ENCODE measurements around the gene ZFHX2. TPM values are rescaled to one million over a fixed set of nuclear protein-coding genes. Genes with fewer than 3 reads are reported as not detected.
A peak's percentile ranks its signal among the peaks of the same experiment; 100 is the strongest.

The ZFHX2 gene
- total RNA-seq, 5 donors from 2014 or later (not counting 1 experiment from before 2014, with no cell fraction given), result 0.15 to 1.3 (median 0.44) TPM

- Histone ChIP-seq H3K27ac (ENCODE audit: low read length) (no peak overlapping the region), H3K4me3 (ENCODE audit: control insufficient read depth in 1 of 2, extremely low read depth in 1 of 2, low read length in 1 of 2) (no peak overlapping the region), H3K27me3 (replicated peaks in 1 of 2; ENCODE audit: control insufficient read depth in 2 of 2, extremely low read depth in 1 of 2, insufficient read depth in 2 of 2, low read length in 1 of 2) (no peaks in the 10 kb centered on the region), H3K9me3 (no peaks in the 10 kb centered on the region), H3K36me3 (ENCODE audit: control insufficient read depth in 2 of 2, extremely low read depth in 1 of 2, insufficient read depth in 1 of 2, low read length in 1 of 2) (peaks cover 0 to 3% of the 10 kb centered on the region in 2 donors), H3K4me1 (ENCODE audit: control insufficient read depth in 1 of 2, extremely low read depth in 1 of 2, insufficient read depth in 2 of 2, low read length in 2 of 2) (peaks cover 2 to 14% of the 10 kb centered on the region in 2 experiments)
- POLR2A ChIA-PET, result no interaction called here
- Mint-ChIP-seq H3K4me1 (peaks cover 9 to 18% (median 11%) of the 10 kb centered on the region in 3 donors), H3K36me3 (peaks cover 15% of the 10 kb centered on the region), H3K27ac (no peak overlapping the region), H3K27me3 (no peaks in the 10 kb centered on the region), H3K4me3 (peak overlapping the region in 1 of 3 donors; percentile 64), H3K9me3 (no peaks in the 10 kb centered on the region)
- CTCF ChIA-PET, result no interaction called here
- DNase-seq, result no peak
- ATAC-seq (replicated peaks in 1 of 4), result no peak
- 88% methylated on average over 20 of the region's 25 CpGs for WGBS (ENCODE audit: insufficient coverage)
Measured at GRCh38 chr14:23513005-23513817, 38.4 kb downstream of the ZFHX2 start.

GRCh38 chr14:23512156-23512555, 39.4 kb downstream of the ZFHX2 start:
- peaks cover 9 to 18% (median 11%) of the 10 kb centered on the region in 3 donors for H3K4me1 Mint-ChIP-seq
- no peaks in the 10 kb centered on the region for H3K27me3 ChIP-seq (replicated peaks in 1 of 2; ENCODE audit: control insufficient read depth in 2 of 2, extremely low read depth in 1 of 2, insufficient read depth in 2 of 2, low read length in 1 of 2)
- no peaks in the 10 kb centered on the region for H3K9me3 ChIP-seq
- peaks cover 0 to 3% of the 10 kb centered on the region in 2 donors for H3K36me3 ChIP-seq (ENCODE audit: control insufficient read depth in 2 of 2, extremely low read depth in 1 of 2, insufficient read depth in 1 of 2, low read length in 1 of 2)
- H3K4me3 ChIP-seq (ENCODE audit: control insufficient read depth in 1 of 2, extremely low read depth in 1 of 2, low read length in 1 of 2), result peak overlapping the region; percentile 14 to 34
- ChIA-PET POLR2A (no interaction called here), CTCF (interaction anchor here (0.6 to 1.0 kb wide), 3 partner anchors 23 to 769 kb away, joined by 3 to 6 read pairs (median 5); no protein-coding TSS in a partner anchor)
- WGBS (ENCODE audit: insufficient coverage), result no CpG with 5 or more reads among the region's 13 CpGs
- peaks cover 2 to 14% of the 10 kb centered on the region in 2 experiments for H3K4me1 ChIP-seq (ENCODE audit: control insufficient read depth in 1 of 2, extremely low read depth in 1 of 2, insufficient read depth in 2 of 2, low read length in 2 of 2)
- H3K27me3 Mint-ChIP-seq, result no peaks in the 10 kb centered on the region
- H3K27ac Mint-ChIP-seq, result peak overlapping the region; percentile 9 to 62
- no peaks in the 10 kb centered on the region for H3K9me3 Mint-ChIP-seq
- DNase-seq (peak in 23 of 35 experiments; percentile 2 to 38 (median 15)), ATAC-seq (replicated peaks in 1 of 4) (peak in 3 of 4 experiments; percentile 46 to 79 (median 61))
- peak overlapping the region; percentile 64 to 76 (median 74) for H3K4me3 Mint-ChIP-seq
- H3K36me3 Mint-ChIP-seq, result peaks cover 18% of the 10 kb centered on the region
- no peak overlapping the region for H3K27ac ChIP-seq (ENCODE audit: low read length)

- Mint-ChIP-seq H3K4me1 (no peaks in the 10 kb centered on the region), H3K4me3 (no peak overlapping the region), H3K9me3 (no peaks in the 10 kb centered on the region), H3K27ac (no peak overlapping the region), H3K36me3 (peaks cover 7% of the 10 kb centered on the region), H3K27me3 (no peaks in the 10 kb centered on the region)
- H3K4me1 ChIP-seq (ENCODE audit: control insufficient read depth in 1 of 2, extremely low read depth in 1 of 2, insufficient read depth in 2 of 2, low read length in 2 of 2), result no peaks in the 10 kb centered on the region
- WGBS (ENCODE audit: insufficient coverage), result no CpG with 5 or more reads among the region's 2 CpGs
- no peaks in the 10 kb centered on the region for H3K36me3 ChIP-seq (ENCODE audit: control insufficient read depth in 2 of 2, extremely low read depth in 1 of 2, insufficient read depth in 1 of 2, low read length in 1 of 2)
- POLR2A ChIA-PET, result no interaction called here
- H3K27ac ChIP-seq (ENCODE audit: low read length), result no peak overlapping the region
- H3K27me3 ChIP-seq (replicated peaks in 1 of 2; ENCODE audit: control insufficient read depth in 2 of 2, extremely low read depth in 1 of 2, insufficient read depth in 2 of 2, low read length in 1 of 2), result no peaks in the 10 kb centered on the region
- DNase-seq (no peak), ATAC-seq (replicated peaks in 1 of 4) (no peak)
- no peak overlapping the region for H3K4me3 ChIP-seq (ENCODE audit: control insufficient read depth in 1 of 2, extremely low read depth in 1 of 2, low read length in 1 of 2)
- no peaks in the 10 kb centered on the region for H3K9me3 ChIP-seq
- CTCF ChIA-PET, result no interaction called here
Measured at GRCh38 chr14:23494223-23494622, 57.3 kb downstream of the ZFHX2 start.

- ATAC-seq (replicated peaks in 1 of 4) (no peak), DNase-seq (no peak)
- CTCF ChIA-PET, result no interaction called here
- H3K27me3 ChIP-seq (replicated peaks in 1 of 2; ENCODE audit: control insufficient read depth in 2 of 2, extremely low read depth in 1 of 2, insufficient read depth in 2 of 2, low read length in 1 of 2), result no peaks in the 10 kb centered on the region
- H3K9me3 ChIP-seq, result no peaks in the 10 kb centered on the region
- Mint-ChIP-seq H3K36me3 (peaks cover 18% of the 10 kb centered on the region), H3K27me3 (no peaks in the 10 kb centered on the region), H3K4me1 (no peaks in the 10 kb centered on the region), H3K27ac (no peak overlapping the region), H3K4me3 (no peak overlapping the region), H3K9me3 (no peaks in the 10 kb centered on the region)
- POLR2A ChIA-PET, result no interaction called here
- no peak overlapping the region for H3K4me3 ChIP-seq (ENCODE audit: control insufficient read depth in 1 of 2, extremely low read depth in 1 of 2, low read length in 1 of 2)
- H3K4me1 ChIP-seq (ENCODE audit: control insufficient read depth in 1 of 2, extremely low read depth in 1 of 2, insufficient read depth in 2 of 2, low read length in 2 of 2), result no peaks in the 10 kb centered on the region
- no peaks in the 10 kb centered on the region for H3K36me3 ChIP-seq (ENCODE audit: control insufficient read depth in 2 of 2, extremely low read depth in 1 of 2, insufficient read depth in 1 of 2, low read length in 1 of 2)
- no peak overlapping the region for H3K27ac ChIP-seq (ENCODE audit: low read length)
Measured at GRCh38 chr14:23492618-23493272, 58.8 kb downstream of the ZFHX2 start.

GRCh38 chr14:23487216-23487615, 64.3 kb downstream of the ZFHX2 start:
- no peaks in the 10 kb centered on the region for H3K27me3 Mint-ChIP-seq
- CTCF ChIA-PET, result no interaction called here
- ATAC-seq (replicated peaks in 1 of 4) (no peak), DNase-seq (no peak)
- Histone ChIP-seq H3K9me3 (no peaks in the 10 kb centered on the region), H3K4me3 (ENCODE audit: control insufficient read depth in 1 of 2, extremely low read depth in 1 of 2, low read length in 1 of 2) (no peak overlapping the region), H3K4me1 (ENCODE audit: control insufficient read depth in 1 of 2, extremely low read depth in 1 of 2, insufficient read depth in 2 of 2, low read length in 2 of 2) (no peaks in the 10 kb centered on the region), H3K36me3 (ENCODE audit: control insufficient read depth in 2 of 2, extremely low read depth in 1 of 2, insufficient read depth in 1 of 2, low read length in 1 of 2) (peaks cover 0 to 26% of the 10 kb centered on the region in 2 donors), H3K27me3 (replicated peaks in 1 of 2; ENCODE audit: control insufficient read depth in 2 of 2, extremely low read depth in 1 of 2, insufficient read depth in 2 of 2, low read length in 1 of 2) (no peaks in the 10 kb centered on the region), H3K27ac (ENCODE audit: low read length) (no peak overlapping the region)
- no peaks in the 10 kb centered on the region for H3K9me3 Mint-ChIP-seq
- no CpG with 5 or more reads among the region's 7 CpGs for WGBS (ENCODE audit: insufficient coverage)
- no peaks in the 10 kb centered on the region for H3K4me1 Mint-ChIP-seq
- no peak overlapping the region for H3K27ac Mint-ChIP-seq
- H3K36me3 Mint-ChIP-seq, result peaks cover 45% of the 10 kb centered on the region
- H3K4me3 Mint-ChIP-seq, result no peak overlapping the region
- POLR2A ChIA-PET, result interaction anchor here in 1 of 2 donors (0.5 kb wide), 1 partner anchor 17 kb away, joined by 12 read pairs; no protein-coding TSS in a partner anchor

- ATAC-seq (replicated peaks in 1 of 4), result no peak
- Mint-ChIP-seq H3K36me3 (peaks cover 45% of the 10 kb centered on the region), H3K27ac (no peak overlapping the region), H3K9me3 (no peaks in the 10 kb centered on the region), H3K4me1 (no peaks in the 10 kb centered on the region), H3K27me3 (no peaks in the 10 kb centered on the region), H3K4me3 (no peak overlapping the region)
- Histone ChIP-seq H3K4me3 (ENCODE audit: control insufficient read depth in 1 of 2, extremely low read depth in 1 of 2, low read length in 1 of 2) (no peak overlapping the region), H3K4me1 (ENCODE audit: control insufficient read depth in 1 of 2, extremely low read depth in 1 of 2, insufficient read depth in 2 of 2, low read length in 2 of 2) (no peaks in the 10 kb centered on the region), H3K27me3 (replicated peaks in 1 of 2; ENCODE audit: control insufficient read depth in 2 of 2, extremely low read depth in 1 of 2, insufficient read depth in 2 of 2, low read length in 1 of 2) (no peaks in the 10 kb centered on the region), H3K27ac (ENCODE audit: low read length) (no peak overlapping the region), H3K36me3 (ENCODE audit: control insufficient read depth in 2 of 2, extremely low read depth in 1 of 2, insufficient read depth in 1 of 2, low read length in 1 of 2) (peaks cover 0 to 26% of the 10 kb centered on the region in 2 donors), H3K9me3 (no peaks in the 10 kb centered on the region)
- DNase-seq, result no peak
- ChIA-PET POLR2A (no interaction called here), CTCF (interaction anchor here in 1 of 2 donors (0.6 kb wide), 1 partner anchor 74 kb away, joined by 3 read pairs; no protein-coding TSS in a partner anchor)
- 31% methylated on average over 2 of the region's 2 CpGs for WGBS (ENCODE audit: insufficient coverage)
Measured at GRCh38 chr14:23486036-23486435, 65.5 kb downstream of the ZFHX2 start.
